ENCODE data around the gene PRDM5.

DNA sequence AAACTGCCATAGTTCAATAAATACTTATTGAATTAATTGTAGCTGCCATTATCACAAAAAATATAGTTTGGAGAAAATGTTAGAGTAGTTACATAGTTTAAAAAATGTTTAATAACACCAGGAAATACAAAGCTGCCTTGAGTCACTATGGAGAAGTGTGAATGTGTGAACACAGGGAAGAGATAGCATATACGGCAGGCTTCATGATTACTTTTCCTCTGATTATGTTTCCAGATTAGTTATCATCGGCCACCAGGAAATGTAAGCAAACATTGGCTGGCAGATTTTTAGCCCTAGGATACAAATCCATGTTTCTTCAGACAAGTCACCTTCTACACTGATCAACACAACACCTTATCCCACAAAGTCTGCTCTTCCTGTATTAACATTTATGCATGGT, 4.4 kb downstream of the PRDM5 start:
- TF ChIP-seq POLR2AphosphoS5 (IDR thresholded peaks at IDR 0.05) = no peak
- TF ChIP-seq, protein P1, sequence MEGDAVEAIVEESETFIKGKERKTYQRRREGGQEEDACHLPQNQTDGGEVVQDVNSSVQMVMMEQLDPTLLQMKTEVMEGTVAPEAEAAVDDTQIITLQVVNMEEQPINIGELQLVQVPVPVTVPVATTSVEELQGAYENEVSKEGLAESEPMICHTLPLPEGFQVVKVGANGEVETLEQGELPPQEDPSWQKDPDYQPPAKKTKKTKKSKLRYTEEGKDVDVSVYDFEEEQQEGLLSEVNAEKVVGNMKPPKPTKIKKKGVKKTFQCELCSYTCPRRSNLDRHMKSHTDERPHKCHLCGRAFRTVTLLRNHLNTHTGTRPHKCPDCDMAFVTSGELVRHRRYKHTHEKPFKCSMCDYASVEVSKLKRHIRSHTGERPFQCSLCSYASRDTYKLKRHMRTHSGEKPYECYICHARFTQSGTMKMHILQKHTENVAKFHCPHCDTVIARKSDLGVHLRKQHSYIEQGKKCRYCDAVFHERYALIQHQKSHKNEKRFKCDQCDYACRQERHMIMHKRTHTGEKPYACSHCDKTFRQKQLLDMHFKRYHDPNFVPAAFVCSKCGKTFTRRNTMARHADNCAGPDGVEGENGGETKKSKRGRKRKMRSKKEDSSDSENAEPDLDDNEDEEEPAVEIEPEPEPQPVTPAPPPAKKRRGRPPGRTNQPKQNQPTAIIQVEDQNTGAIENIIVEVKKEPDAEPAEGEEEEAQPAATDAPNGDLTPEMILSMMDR (IDR thresholded peaks at IDR 0.05; ENCODE audit: poor library complexity, severe bottlenecking) = no peak
- TF ChIP-seq SMC3 (conservative IDR thresholded peaks at IDR 0.05; ENCODE audit: poor library complexity) = no peak
- TF ChIP-seq, protein P2, sequence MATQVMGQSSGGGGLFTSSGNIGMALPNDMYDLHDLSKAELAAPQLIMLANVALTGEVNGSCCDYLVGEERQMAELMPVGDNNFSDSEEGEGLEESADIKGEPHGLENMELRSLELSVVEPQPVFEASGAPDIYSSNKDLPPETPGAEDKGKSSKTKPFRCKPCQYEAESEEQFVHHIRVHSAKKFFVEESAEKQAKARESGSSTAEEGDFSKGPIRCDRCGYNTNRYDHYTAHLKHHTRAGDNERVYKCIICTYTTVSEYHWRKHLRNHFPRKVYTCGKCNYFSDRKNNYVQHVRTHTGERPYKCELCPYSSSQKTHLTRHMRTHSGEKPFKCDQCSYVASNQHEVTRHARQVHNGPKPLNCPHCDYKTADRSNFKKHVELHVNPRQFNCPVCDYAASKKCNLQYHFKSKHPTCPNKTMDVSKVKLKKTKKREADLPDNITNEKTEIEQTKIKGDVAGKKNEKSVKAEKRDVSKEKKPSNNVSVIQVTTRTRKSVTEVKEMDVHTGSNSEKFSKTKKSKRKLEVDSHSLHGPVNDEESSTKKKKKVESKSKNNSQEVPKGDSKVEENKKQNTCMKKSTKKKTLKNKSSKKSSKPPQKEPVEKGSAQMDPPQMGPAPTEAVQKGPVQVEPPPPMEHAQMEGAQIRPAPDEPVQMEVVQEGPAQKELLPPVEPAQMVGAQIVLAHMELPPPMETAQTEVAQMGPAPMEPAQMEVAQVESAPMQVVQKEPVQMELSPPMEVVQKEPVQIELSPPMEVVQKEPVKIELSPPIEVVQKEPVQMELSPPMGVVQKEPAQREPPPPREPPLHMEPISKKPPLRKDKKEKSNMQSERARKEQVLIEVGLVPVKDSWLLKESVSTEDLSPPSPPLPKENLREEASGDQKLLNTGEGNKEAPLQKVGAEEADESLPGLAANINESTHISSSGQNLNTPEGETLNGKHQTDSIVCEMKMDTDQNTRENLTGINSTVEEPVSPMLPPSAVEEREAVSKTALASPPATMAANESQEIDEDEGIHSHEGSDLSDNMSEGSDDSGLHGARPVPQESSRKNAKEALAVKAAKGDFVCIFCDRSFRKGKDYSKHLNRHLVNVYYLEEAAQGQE (IDR thresholded peaks at IDR 0.05; ENCODE audit: borderline replicate concordance) = no peak
